H9 (cell line): Measurements from ENCODE around the gene SPAG6. TPM values are rescaled to one million over a fixed set of nuclear protein-coding genes. Genes with fewer than 3 reads are reported as not detected.

Experiments
- DNase-seq: peaks from one replicate; pipeline ENCODE4 v3.0.0-alpha.2; 2017
- H2AFZ ChIP-seq: one replicate; pipeline ENCODE4 v1.6.1; 2013; ENCODE audit warnings: mild to moderate bottlenecking, low read length, control low read depth, moderate library complexity
- H2AK5ac ChIP-seq: 2 replicates; pipeline ENCODE4 v1.6.1; 2013; ENCODE audit warnings: low read length, control low read depth, mixed read lengths; ENCODE audit not compliant: insufficient read length
- H2BK120ac ChIP-seq: one replicate; pipeline ENCODE4 v1.6.1; 2013; ENCODE audit warnings: low read depth, mild to moderate bottlenecking, low read length, control low read depth, inconsistent platforms; ENCODE audit not compliant: poor library complexity, severe bottlenecking
- H2BK12ac ChIP-seq: 2 replicates; pipeline ENCODE4 v1.6.1; 2013; ENCODE audit warnings: low read length, control low read depth, mixed read lengths, low read depth; ENCODE audit not compliant: insufficient read length
- H2BK15ac ChIP-seq: 2 replicates; pipeline ENCODE4 v1.6.1; 2013; ENCODE audit warnings: low read depth, low read length, control low read depth
- H2BK20ac ChIP-seq: one replicate; pipeline ENCODE4 v1.6.1; 2013; ENCODE audit warnings: low read depth, mild to moderate bottlenecking, low read length, control low read depth, inconsistent platforms; ENCODE audit not compliant: poor library complexity, severe bottlenecking
- H2BK5ac ChIP-seq: 2 replicates; pipeline ENCODE4 v1.6.1; 2013; ENCODE audit warnings: low read length, control low read depth, mixed read lengths; ENCODE audit not compliant: insufficient read length
- H3K14ac ChIP-seq: 2 replicates; pipeline ENCODE4 v1.6.1; 2013; ENCODE audit warnings: low read length, control low read depth; ENCODE audit not compliant: insufficient read depth
- H3K18ac ChIP-seq: 2 replicates; pipeline ENCODE4 v1.6.1; 2013; ENCODE audit warnings: low read depth, mild to moderate bottlenecking, mixed read lengths, low read length, control low read depth; ENCODE audit not compliant: insufficient read length
- H3K23ac ChIP-seq: 2 replicates; pipeline ENCODE4 v1.6.1; 2013; ENCODE audit warnings: low read length, control low read depth, mixed read lengths, low read depth; ENCODE audit not compliant: insufficient read length
- H3K23me2 ChIP-seq: 2 replicates; pipeline ENCODE4 v1.6.1; 2013; ENCODE audit warnings: low read depth, mild to moderate bottlenecking, mixed read lengths, low read length, control low read depth; ENCODE audit not compliant: insufficient read length, poor library complexity, severe bottlenecking
- H3K27ac ChIP-seq: 2 replicates; pipeline ENCODE4 v1.5.1; 2013; ENCODE audit warnings: low read length, control low read depth, mixed read lengths, low read depth; ENCODE audit not compliant: insufficient read length
- H3K27me3 ChIP-seq: 2 replicates; pipeline ENCODE4 v1.6.1; 2013; ENCODE audit warnings: low read length, control low read depth, inconsistent platforms; ENCODE audit not compliant: insufficient read depth
- H3K4ac ChIP-seq: 2 replicates; pipeline ENCODE4 v1.6.1; 2013; ENCODE audit warnings: low read depth, mild to moderate bottlenecking, control low read depth, inconsistent platforms, low read length, moderate library complexity
- H3K4me1 ChIP-seq: 2 replicates; pipeline ENCODE4 v1.6.1; 2013; ENCODE audit warnings: low read length, control low read depth, inconsistent platforms; ENCODE audit not compliant: insufficient read depth
- H3K4me2 ChIP-seq: 2 replicates; pipeline ENCODE4 v1.6.1; 2013; ENCODE audit warnings: low read length, control low read depth, mixed read lengths; ENCODE audit not compliant: insufficient read length, insufficient read depth
- H3K56ac ChIP-seq: 2 replicates; pipeline ENCODE4 v1.6.1; 2013; ENCODE audit warnings: low read depth, mild to moderate bottlenecking, mixed read lengths, low read length, control low read depth; ENCODE audit not compliant: insufficient read length
- H3K79me1 ChIP-seq: 2 replicates; pipeline ENCODE4 v1.6.1; 2013; ENCODE audit warnings: low read depth, mild to moderate bottlenecking, moderate library complexity, low read length, control low read depth, inconsistent platforms; ENCODE audit not compliant: insufficient read depth, poor library complexity, severe bottlenecking
- H3K79me2 ChIP-seq: 2 replicates; pipeline ENCODE4 v1.6.1; 2013; ENCODE audit warnings: low read length, control low read depth, inconsistent platforms; ENCODE audit not compliant: insufficient read depth
- H3K9ac ChIP-seq: 2 replicates; pipeline ENCODE4 v1.6.1; 2013; ENCODE audit warnings: low read length, control low read depth, mixed read lengths; ENCODE audit not compliant: insufficient read length; ENCODE audit errors: extremely low read depth
- H3K9me3 ChIP-seq: one replicate; pipeline ENCODE4 v1.6.1; 2013; ENCODE audit warnings: low read depth, low read length, inconsistent platforms; ENCODE audit not compliant: control insufficient read depth
- H3T11ph ChIP-seq: one replicate; pipeline ENCODE4 v1.6.1; 2013; ENCODE audit warnings: mild to moderate bottlenecking, low read length, control low read depth, inconsistent platforms
- H4K20me1 ChIP-seq: one replicate; pipeline ENCODE4 v1.6.1; 2013; ENCODE audit not compliant: control insufficient read depth, insufficient read length, insufficient read depth
- H4K5ac ChIP-seq: 2 replicates; pipeline ENCODE4 v1.6.1; 2013; ENCODE audit warnings: low read depth, mild to moderate bottlenecking, mixed read lengths, low read length, control low read depth; ENCODE audit not compliant: insufficient read length
- H4K8ac ChIP-seq: replicated peaks from 2 replicates; pipeline ENCODE4 v1.6.1; 2013; ENCODE audit warnings: low read length, control low read depth, mixed read lengths, low read depth; ENCODE audit not compliant: insufficient read length
- H4K91ac ChIP-seq: 2 replicates; pipeline ENCODE4 v1.6.1; 2013; ENCODE audit warnings: low read depth, mild to moderate bottlenecking, moderate library complexity, mixed read lengths, low read length, control low read depth; ENCODE audit not compliant: insufficient read length
- H3K27ac Mint-ChIP-seq, 3 experiments: 2 replicates in 2 of 3; 3 replicates in 1 of 3; pipeline ENCODE4 v1.8.0; 2020 to 2021; ENCODE audit warnings: mixed read lengths in 3 of 3, mild to moderate bottlenecking in 1 of 3, moderate library complexity in 1 of 3
- H3K27me3 Mint-ChIP-seq: 2 replicates; pipeline ENCODE4 v1.8.0; 2021; ENCODE audit warnings: low read depth, mild to moderate bottlenecking, moderate library complexity, mixed read lengths
- H3K36me3 Mint-ChIP-seq, 3 experiments: 2 replicates in 2 of 3; 3 replicates in 1 of 3; pipeline ENCODE4 v1.8.0; 2020 to 2021; ENCODE audit warnings: low read depth in 3 of 3, mixed read lengths in 3 of 3; ENCODE audit not compliant: insufficient read depth in 1 of 3
- H3K4me1 Mint-ChIP-seq, 2 experiments: 2 replicates each; pipeline ENCODE4 v1.8.0; 2020; ENCODE audit warnings: mixed read lengths in 2 of 2
- H3K4me3 Mint-ChIP-seq, 2 experiments: 2 replicates in 1 of 2; 3 replicates in 1 of 2; pipeline ENCODE4 v1.8.0; 2020 to 2021; ENCODE audit warnings: mild to moderate bottlenecking in 2 of 2, mixed read lengths in 2 of 2, moderate library complexity in 1 of 2
- H3K9me3 Mint-ChIP-seq, 2 experiments: 2 replicates in 1 of 2; 3 replicates in 1 of 2; pipeline ENCODE4 v1.8.0; 2020; ENCODE audit warnings: mild to moderate bottlenecking in 2 of 2, mixed read lengths in 2 of 2, moderate library complexity in 1 of 2
- CTCF ChIP-seq: fragments of 200-600 bp; sonication (generic); conservative IDR thresholded peaks from 3 replicates; pipeline ENCODE4 v1.8.0; 2021; ENCODE audit warnings: antibody characterized with exemption, mild to moderate bottlenecking
- WGBS: extraction: QIAGEN DNeasy Blood & Tissue Kit; methylation state at CpG from one replicate; pipeline ENCODE4 v1.1.7; 2013; ENCODE audit warnings: missing lambda C conversion rate, low lambda C conversion rate, mixed read lengths; ENCODE audit not compliant: insufficient read length; ENCODE audit errors: extremely low coverage; 5-methylcytosine and 5-hydroxymethylcytosine counted together
- total RNA-seq: library from RNA; stranded (reverse); gene quantifications from 2 replicates; pipeline ENCODE4 v1.2.1, GENCODE V29; 2021

SPAG6 gene
- total RNA-seq, 1 experiment from 2014 or later = 0.24 TPM

- Histone ChIP-seq H3K9me3 (no peaks in the 10 kb centered on the region), H4K91ac (no peak overlapping the region), H2BK5ac (no peak overlapping the region), H3K9ac (no peak overlapping the region), H3K27me3 (peaks cover 50% of the 10 kb centered on the region), H3K4me2 (peak overlapping the region; percentile 95), H4K5ac (no peak overlapping the region), H3K56ac (no peak overlapping the region), H3K4ac (no peak overlapping the region), H2AK5ac (no peak overlapping the region), H3K79me2 (no peaks in the 10 kb centered on the region), H3K4me1 (peaks cover 4% of the 10 kb centered on the region; the same call in 1 of the 2 replicates), H3K18ac (no peak overlapping the region), H4K8ac (no peak overlapping the region), H3T11ph (no peak overlapping the region), H3K14ac (no peak overlapping the region), H3K23me2 (peaks cover 18% of the 10 kb centered on the region), H2BK12ac (no peak overlapping the region), H4K20me1 (no peaks in the 10 kb centered on the region), H2BK15ac (no peak overlapping the region), H3K23ac (no peak overlapping the region), H2AFZ (no peak overlapping the region), H3K27ac (no peak overlapping the region), H3K79me1 (no peaks in the 10 kb centered on the region), H2BK20ac (no peak overlapping the region), H2BK120ac (no peak overlapping the region)
- H3K27ac Mint-ChIP-seq = no peak overlapping the region
- TF ChIP-seq CTCF = no peak
- H3K27me3 Mint-ChIP-seq = peaks cover 97% of the 10 kb centered on the region
- peak overlapping the region; percentile 61 to 84; a peak in 4 of 5 replicates for H3K4me3 Mint-ChIP-seq
- H3K36me3 Mint-ChIP-seq = no peaks in the 10 kb centered on the region; a peak in 1 of 7 replicates
- H3K9me3 Mint-ChIP-seq = peaks cover 0 to 5% of the 10 kb centered on the region in 2 experiments; a peak in 3 of 5 replicates
- DNase-seq = no peak
- H3K4me1 Mint-ChIP-seq = peaks cover 3 to 12% of the 10 kb centered on the region in 2 experiments
- WGBS = no CpG with 5 or more reads among the region's 26 CpGs
Measured at GRCh38 chr10:22344781-22345300, 455 bp upstream of the SPAG6 start.
